HG02943 (cell line): Measurements from ENCODE around the gene TMEM163.
"Not testable (repeated sequence)": the region's sequence is repeated elsewhere in the genome, so short reads cannot be mapped to it uniquely, and the experiment has no call there.

Experiments
- ATAC-seq: cut with Tn5 transposase; IDR thresholded peaks from one replicate; pipeline ENCODE4 v1.9.1; 2021; ENCODE audit warnings: mild to moderate bottlenecking, low read depth, moderate library complexity; ENCODE audit not compliant: unreplicated experiment

TMEM163 gene

DNA sequence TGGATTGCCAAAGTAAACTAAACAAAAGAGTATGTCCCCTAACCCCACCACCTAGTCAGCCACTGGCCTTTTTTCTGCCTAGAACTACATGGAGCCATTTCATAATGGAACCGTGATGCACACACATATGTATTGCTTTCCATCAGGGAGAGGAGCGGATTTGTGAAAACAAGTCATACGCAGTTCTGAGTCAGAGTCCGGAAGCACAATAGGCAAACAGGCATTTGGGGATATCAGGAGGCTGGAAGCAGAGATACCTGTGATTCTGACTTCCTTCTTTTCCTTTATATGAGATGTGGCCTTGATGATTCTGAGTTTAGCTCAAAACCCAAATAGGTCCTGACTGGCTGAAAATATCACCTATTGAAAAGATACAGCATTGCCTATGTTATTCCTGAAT lies 93.5 kb downstream of the TMEM163 start:
- ATAC-seq: no peak

GRCh38 chr2:134623796-134624195 lies 95.0 kb downstream of the TMEM163 start:
- peak; percentile 85 for ATAC-seq

DNA sequence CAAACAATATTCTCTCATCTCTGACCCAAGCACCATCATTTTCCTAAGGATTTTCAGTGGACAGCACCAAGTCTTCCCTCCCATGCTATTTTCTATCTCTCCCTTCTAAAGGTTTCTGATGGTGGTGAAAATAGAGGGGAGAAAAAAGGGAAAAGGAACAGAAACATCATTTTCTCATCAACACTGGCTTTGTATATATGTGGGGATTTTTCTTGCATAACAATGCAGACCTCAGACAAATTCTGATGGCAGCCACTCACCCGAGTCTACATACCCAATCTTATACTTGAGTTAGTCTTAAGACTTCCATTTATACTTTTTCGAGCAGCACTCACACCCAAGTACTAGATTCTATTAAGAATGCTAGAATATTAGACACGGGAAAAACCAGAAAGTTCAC lies 95.8 kb downstream of the TMEM163 start:
- no peak for ATAC-seq

DNA sequence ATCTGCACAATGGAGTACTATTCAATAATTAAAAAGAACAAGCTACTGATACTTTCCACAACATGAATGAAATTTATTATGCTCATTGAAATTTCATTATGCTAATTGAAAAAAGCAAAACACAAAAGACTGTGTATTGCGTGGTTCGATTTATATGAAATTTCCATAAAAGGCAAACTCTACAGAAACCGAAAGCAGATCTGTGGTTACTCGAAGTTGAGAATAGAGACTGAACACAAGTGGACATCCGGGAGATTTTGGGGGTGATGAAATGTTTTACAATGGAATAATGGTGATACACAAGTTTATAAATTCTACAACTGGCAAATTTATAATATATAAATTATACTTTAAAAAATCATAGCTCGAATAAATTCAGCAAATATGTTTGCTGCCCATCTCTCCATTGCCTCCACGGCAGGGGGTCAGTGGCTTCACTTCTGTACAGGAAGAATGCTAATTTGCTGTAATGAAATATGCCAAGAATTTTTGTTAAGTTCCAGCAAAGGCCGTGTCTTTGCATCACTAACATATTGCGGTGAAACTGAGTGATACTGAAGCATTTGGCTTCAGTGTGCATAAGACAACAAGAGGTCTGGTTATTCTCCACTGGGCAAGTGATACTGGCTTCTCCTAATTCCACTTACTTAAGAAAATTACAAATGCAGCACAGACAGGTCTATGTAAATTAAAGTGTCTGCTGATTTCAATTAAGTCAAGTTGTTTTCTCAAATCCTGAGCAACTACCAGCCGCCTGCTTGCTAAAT lies 96.7 kb downstream of the TMEM163 start:
- ATAC-seq: no peak

- ATAC-seq: no peak
Observed at GRCh38 chr2:134619250-134619649, 99.5 kb downstream of the TMEM163 start.

GRCh38 chr2:134615480-134615879 lies 103.3 kb downstream of the TMEM163 start:
- not testable (repeated sequence) for ATAC-seq

DNA sequence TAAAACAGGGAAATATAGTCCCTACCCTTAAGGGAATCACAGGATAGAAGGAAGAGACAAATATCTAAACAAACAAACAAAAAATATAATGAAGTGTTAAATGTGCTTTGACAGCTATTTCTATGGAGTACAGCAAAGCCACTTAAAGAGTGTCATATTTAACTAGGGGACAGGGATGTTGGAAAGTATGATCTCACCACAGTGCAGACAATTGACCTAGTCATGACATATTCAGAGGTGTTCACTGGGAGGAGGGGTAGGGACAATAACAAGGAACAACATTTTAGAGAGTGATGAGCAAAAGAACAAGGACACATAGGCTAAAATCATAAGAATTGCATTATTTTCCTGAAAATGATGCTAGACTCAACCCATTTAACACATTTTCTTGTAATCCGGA lies 107.5 kb downstream of the TMEM163 start:
- no peak for ATAC-seq

DNA sequence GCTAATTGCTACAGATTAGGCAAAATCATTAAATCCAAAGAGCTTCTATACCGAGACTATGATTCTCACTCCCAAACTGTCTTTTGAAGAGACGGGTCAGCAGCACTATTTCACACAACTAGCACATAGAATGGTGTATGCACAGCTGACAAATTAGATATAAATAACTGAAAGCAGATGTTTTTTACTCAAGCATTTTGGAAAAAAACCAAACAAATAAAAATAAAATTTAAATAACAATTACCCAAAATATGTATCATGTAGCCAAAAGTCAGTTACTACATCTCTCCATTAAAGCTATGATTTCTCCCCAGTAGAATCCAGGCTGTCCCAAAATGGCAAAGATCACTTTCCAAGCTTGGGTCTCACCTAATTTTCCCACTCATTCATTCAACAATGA lies 107.9 kb downstream of the TMEM163 start:
- no peak for ATAC-seq

DNA sequence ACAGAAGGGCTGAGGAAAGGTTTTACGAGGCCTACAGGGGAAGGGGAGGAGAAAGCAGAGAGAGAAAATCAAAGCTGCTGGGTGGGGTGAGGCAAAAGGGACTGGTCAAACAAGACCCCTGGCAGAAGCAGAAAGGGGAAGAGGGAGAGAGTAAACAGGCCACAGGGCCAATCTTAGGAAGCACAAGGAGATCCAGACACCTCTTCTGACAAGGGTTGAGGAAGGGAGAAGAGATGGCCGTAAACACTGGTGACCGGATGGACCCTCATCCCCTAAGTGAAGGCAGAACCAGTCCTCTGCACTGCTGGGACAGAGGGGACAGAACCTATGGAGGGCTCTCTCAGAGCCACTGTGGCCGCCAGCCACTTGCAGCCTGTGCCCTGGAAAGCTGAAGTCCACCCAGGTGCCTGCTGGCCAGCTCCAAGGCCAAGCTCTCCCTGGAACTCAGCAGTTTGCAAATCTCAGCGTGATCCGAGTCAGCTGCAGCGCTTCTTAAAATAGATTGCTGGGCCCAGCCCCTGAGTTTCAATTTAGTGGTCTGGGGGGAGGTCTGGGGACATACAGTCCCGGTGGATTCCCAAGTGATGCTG lies 108.8 kb downstream of the TMEM163 start:
- ATAC-seq: no peak

- ATAC-seq: no peak
Observed at GRCh38 chr2:134603966-134604365, 114.8 kb downstream of the TMEM163 start.

DNA sequence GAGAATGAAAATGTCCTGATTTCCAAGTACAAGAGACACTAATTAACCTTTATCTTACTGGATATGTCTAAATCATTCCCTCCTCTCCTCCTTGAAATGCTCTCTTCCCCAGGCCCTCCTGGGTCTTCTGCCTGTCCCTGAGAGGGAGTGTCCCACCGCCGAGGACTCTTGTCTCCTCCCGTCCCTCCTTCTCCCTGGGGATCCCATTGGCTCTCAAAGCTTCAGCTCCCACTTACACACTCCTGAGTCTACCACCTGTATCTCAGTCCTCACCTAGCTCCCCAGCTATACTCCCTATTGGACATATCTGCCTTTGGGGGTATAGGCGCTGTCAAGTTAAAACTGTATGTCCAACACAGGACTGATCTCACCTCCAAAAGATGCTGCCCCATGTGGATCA lies 116.1 kb downstream of the TMEM163 start:
- no peak for ATAC-seq

DNA sequence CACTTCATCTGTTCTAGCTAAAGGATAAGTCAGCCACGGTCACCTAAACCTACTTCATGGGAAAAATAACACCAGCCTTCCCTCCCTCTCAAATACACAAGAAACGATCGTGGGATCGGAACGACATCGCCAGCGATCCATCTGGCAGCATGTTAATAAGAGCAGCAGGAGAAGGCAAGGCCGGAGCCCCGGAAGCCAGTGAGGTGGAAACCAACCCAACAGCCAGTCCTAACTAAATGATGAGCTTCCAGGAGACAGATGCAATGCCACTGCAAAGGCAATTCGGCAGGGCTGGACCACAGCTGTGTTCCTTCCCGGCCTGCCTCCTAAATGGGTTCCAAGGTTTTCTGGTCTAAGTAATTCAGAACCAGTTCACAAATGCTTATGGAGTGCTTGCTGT lies 117.5 kb downstream of the TMEM163 start:
- ATAC-seq: no peak

DNA sequence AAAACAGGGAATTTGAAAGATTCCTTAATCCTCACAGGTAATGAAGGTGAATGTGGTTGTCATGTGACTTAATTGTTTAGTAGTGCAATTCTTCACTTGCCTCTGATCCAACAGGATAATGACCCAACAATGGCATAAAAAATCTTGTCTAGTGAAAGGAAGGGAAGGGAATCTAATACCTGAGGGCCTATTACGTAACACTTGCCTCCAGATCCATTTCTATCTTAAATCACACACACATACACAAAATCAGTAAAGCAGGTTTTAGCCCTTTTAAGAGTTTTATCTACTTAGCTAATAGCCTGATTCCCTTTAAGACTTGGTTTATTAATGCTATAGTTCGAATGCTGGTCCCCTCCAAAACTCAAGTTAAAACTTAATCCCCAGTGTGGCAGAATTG lies 118.6 kb downstream of the TMEM163 start:
- ATAC-seq: no peak

DNA sequence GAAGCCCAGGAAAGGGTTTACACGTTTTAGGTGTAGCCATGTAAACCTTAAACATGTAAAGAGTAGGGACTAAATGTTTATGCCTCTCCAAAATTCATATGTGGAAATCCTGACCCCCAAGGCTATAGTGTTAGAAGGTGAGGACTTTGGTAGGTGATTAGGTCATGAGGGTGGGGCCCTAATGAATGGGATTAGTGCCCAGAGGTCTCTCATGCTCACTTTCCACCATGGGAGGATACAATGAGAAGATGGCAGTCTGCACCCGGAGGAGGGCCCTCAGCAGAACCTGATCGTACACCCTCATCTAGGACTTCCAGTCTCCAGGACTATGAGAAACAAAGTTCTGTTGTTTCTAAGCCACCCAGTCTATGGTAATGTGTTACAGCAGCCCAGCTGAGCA lies 119.6 kb downstream of the TMEM163 start:
- no peak for ATAC-seq

DNA sequence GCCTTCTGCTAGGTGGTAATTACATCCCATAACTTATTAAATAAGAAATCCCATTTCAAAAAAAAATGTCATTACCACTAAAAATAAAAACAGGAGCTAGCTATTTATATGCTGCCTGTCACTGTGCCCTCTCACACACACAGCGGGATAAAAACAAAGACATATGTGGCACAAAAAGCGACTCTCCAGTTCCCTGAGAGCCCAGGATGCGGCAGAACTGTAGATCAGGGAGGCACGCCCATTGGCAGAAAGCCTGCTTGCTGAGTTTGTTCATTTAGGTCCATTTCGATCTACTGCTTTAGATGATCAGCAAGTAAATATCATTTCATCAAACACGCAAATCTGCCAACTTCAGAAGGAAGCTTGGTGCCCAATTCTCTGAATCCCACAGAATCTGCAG lies 124.4 kb downstream of the TMEM163 start:
- ATAC-seq: no peak

DNA sequence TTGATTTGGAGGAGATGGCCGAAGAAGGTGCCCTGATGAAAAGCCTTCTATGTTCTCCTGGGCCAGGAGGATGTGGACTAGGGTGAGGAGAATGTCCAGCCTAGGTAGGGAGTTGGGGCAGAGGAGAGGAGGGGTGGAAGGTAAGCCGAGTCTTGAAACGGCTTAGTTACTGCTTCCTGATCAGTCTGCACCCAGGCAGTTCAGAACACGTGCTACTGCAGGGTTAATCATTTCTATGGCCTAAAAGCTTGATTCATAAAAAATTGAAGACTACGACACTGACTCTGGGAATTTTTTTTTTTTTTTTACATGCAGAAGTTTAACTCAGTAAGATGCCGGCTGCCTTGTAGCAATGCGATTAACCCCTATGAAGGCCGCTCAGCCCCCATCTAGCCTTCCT lies 125.3 kb downstream of the TMEM163 start:
- no peak for ATAC-seq

DNA sequence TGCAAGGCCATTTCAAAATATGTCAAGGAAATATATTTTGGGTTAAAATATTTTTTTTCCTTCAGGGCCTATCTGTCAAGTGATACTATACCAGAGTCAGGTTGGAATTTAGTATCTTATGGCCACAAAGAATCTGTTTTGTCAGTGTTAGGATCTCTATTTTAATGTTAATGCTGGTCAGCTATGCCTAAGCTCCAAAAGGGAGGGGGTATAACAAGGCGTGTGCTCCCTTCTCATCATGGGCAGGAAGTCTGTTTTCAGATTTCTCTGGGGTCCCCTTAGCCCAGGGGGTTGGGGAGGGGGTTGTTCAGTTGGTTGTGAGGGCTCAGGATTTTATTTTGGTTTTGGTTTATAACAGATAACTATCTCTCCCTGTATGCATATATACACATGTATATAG lies 126.4 kb downstream of the TMEM163 start:
- no peak for ATAC-seq

GRCh38 chr2:134591526-134591925 lies 127.3 kb downstream of the TMEM163 start:
- ATAC-seq: no peak

GRCh38 chr2:134590679-134591078 lies 128.1 kb downstream of the TMEM163 start:
- ATAC-seq: no peak

DNA sequence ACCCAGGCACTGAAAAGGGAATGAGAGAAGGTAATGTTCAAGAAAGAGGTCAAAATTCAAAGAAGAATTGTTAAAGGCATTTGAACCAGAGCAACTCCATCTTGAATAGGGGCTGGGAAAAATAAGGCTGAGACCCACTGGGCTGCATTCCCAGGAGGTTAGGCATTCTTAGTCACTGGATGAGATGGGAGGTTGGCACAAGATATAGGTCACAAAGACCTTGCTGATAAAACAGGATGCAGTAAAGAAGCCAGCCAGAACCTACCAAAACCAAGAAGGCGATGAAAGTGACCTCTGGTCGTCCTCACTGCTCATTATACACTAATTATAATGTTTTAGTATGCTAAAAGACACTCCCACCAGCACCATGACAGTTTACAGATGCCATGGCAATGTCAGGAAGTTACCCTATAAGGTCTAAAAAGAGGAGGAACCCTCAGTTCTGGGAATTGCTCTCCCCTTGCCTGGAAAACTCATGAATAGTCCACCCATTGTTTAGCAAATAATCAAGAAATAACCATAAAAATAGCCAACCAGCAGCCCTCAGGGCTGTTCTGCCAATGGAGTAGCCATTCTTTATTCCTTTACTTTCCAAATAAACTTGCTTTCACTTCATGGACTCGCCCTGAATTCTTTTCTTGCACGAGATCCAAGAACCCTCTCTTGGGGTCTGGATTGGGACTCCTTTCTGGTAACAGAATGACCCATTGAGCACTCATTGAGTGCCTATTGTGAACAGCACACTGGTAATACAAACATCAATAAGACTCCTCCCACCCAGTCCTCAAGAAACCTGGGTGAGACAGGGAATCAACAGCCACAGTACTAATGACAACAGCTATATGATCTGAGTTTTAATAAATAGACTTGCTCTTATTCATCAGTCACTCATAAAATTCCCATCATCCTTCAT lies 129.4 kb downstream of the TMEM163 start:
- ATAC-seq: not testable (repeated sequence)

DNA sequence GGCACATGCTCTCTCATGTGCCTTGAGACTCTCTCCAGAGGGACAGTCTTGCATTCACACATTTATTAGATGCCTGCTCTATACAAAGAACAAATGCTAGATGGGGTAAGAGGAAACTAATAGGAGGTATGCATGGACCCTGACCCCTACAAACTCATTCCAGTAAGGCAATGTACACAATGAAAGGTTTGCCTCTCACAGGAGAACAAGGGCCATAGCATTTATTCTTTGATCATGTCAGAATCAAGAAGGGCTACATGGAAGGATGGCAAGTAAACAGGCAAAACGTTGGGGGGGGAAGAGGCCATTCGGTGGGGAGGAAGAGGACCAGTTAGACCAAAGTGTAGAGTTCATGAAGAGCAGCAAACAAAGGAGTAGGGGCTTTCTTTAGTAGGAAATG lies 130.2 kb downstream of the TMEM163 start:
- ATAC-seq: no peak
